GM12878 (cell line): ENCODE data around the gene CD209. TPM values are rescaled to one million over a fixed set of nuclear protein-coding genes. Genes with fewer than 3 reads are reported as not detected.
A peak's percentile ranks its signal among the peaks of the same experiment; 100 is the strongest.

Experiments used
- ATAC-seq: fragments of 200-7000 bp; cut with Tn5 transposase; 3 replicates; pipeline ENCODE4 v1.9.1; 2020; ENCODE audit warnings: mild to moderate bottlenecking, moderate library complexity
- BruUV-seq: library from RNA; stranded (reverse); fragments of 400-500 nt; replicated peaks from 2 replicates; lab custom pipeline; 2021; lab: Mats Ljungman, UMichigan
- CTCF ChIA-PET: fragments of 300-600 bp; sonication (Branson Sonifier 250); formaldehyde crosslinking; extraction: SDS; loops from one replicate; lab custom pipeline; 2021; ENCODE audit warnings: inconsistent platforms; lab: Yijun Ruan, JAX
- POLR2A ChIA-PET: fragments of 350-600 bp; formaldehyde crosslinking; extraction: SDS; loops from one replicate; lab custom pipeline; 2021; ENCODE audit warnings: inconsistent platforms; lab: Charles Lee
- RAD21 ChIA-PET: fragments of 300-600 bp; sonication (Branson Sonifier 250); formaldehyde crosslinking; loops from one replicate; lab custom pipeline; 2023; ENCODE audit warnings: antibody characterized with exemption; ENCODE audit not compliant: unreplicated experiment; lab: Charles Lee
- SMC1A ChIA-PET: fragments of 300-600 bp; sonication (Branson Sonifier 250); formaldehyde crosslinking; loops from one replicate; lab custom pipeline; 2023; ENCODE audit not compliant: unreplicated experiment, uncharacterized antibody; lab: Charles Lee
- DNase-seq: peaks from one replicate; pipeline ENCODE4 v3.0.0-alpha.2; 2011; ENCODE audit warnings: low read depth, low spot score
- FAIRE-seq: peaks from 3 replicates; lab custom pipeline; 2011; peaks lifted over from hg19 to GRCh38; lab: Jason Lieb, UNC
- H2AFZ ChIP-seq: 2 replicates; pipeline ENCODE4 v1.6.0; 2011; ENCODE audit warnings: low read depth, low read length, control low read depth; ENCODE audit not compliant: control insufficient read depth
- H3K27ac ChIP-seq: 2 replicates; pipeline ENCODE4 v1.5.1; 2011; ENCODE audit warnings: control low read depth; ENCODE audit not compliant: control insufficient read depth, insufficient read depth
- H3K27me3 ChIP-seq, 2 experiments: replicated peaks in 1 of 2; 2 replicates each; pipeline versions ENCODE4 v1.6.0 to v1.6.1; 2011; ENCODE audit warnings: low read length in 1 of 2; ENCODE audit not compliant: control insufficient read depth in 2 of 2, insufficient read depth in 2 of 2
- H3K36me3 ChIP-seq, 2 experiments: 2 replicates each; pipeline ENCODE4 v1.5.1; 2011; ENCODE audit warnings: low read length in 1 of 2; ENCODE audit not compliant: control insufficient read depth in 2 of 2, insufficient read depth in 2 of 2
- H3K4me1 ChIP-seq: 2 replicates; pipeline ENCODE4 v1.6.1; 2011; ENCODE audit warnings: mild to moderate bottlenecking, low read length, moderate library complexity, mixed read lengths; ENCODE audit not compliant: control insufficient read depth, insufficient read depth
- H3K4me2 ChIP-seq: 2 replicates; pipeline ENCODE4 v1.6.0; 2011; ENCODE audit warnings: control low read depth; ENCODE audit not compliant: control insufficient read depth, insufficient read depth
- H3K4me3 ChIP-seq: fragments of 200-600 bp; sonication (generic); 2 replicates; pipeline ENCODE4 v1.5.1; 2016
- H3K79me2 ChIP-seq: 2 replicates; pipeline ENCODE4 v1.6.0; 2011; ENCODE audit warnings: low read length; ENCODE audit not compliant: control insufficient read depth, insufficient read depth
- H3K9ac ChIP-seq: 2 replicates; pipeline ENCODE4 v1.8.0; 2011; ENCODE audit warnings: low read length, control low read depth, mixed read lengths; ENCODE audit not compliant: control insufficient read depth, insufficient read depth
- H3K9me3 ChIP-seq: replicated peaks from 3 replicates; pipeline ENCODE4 v1.5.1; 2011; ENCODE audit warnings: mild to moderate bottlenecking, low read length; ENCODE audit not compliant: control insufficient read depth, insufficient read depth
- H4K20me1 ChIP-seq: 2 replicates; pipeline ENCODE4 v1.6.0; 2011; ENCODE audit not compliant: control insufficient read depth, insufficient read depth
- NR2F1 ChIP-seq: fragments of 450-650 bp; conservative IDR thresholded peaks from 2 replicates; pipeline ENCODE4 v1.6.1; 2017; ENCODE audit warnings: mild to moderate bottlenecking
- WRNIP1 ChIP-seq: IDR thresholded peaks from 2 replicates; pipeline ENCODE4 v1.6.1; 2011; ENCODE audit warnings: low read depth, low read length, improper control_type of control experiment, borderline replicate concordance
- ZBED1 ChIP-seq: IDR thresholded peaks from 2 replicates; pipeline ENCODE4 v1.6.1; 2016; ENCODE audit warnings: borderline replicate concordance
- WGBS: methylation state at CpG from one replicate; pipeline ENCODE4 v1.1.6; 2016; ENCODE audit warnings: low lambda C conversion rate; ENCODE audit not compliant: insufficient replicate concordance, insufficient coverage; ENCODE audit errors: missing lambda C conversion rate; 5-methylcytosine and 5-hydroxymethylcytosine counted together
- in situ Hi-C: fragments of 300-500 bp; cut with MboI; formaldehyde crosslinking; loops from 9 replicates; pipeline ENCODE4 v1.14.3; 2018; ENCODE audit warnings: mixed read lengths
- intact Hi-C: fragments of 100-400 bp; cut with micrococcal nuclease; formaldehyde crosslinking; loops from one replicate; pipeline ENCODE4 v1.14.2; 2022; ENCODE audit not compliant: unreplicated experiment
- polyA plus RNA-seq, 11 experiments: library from polyadenylated mRNA; depleted of rRNA in 4 of 11; unstranded in 6 of 11; stranded (reverse) in 5 of 11; fragments of >200 nt; fragmentation: Nextera tagmentation in 4 of 11; fragmentation: Illumina TruSeq in 1 of 11; extraction: Ambion mirVana in 4 of 11; extraction: Trizol in 1 of 11; gene quantifications; 1 replicate in 1 of 11; 2 replicates in 10 of 11; pipeline versions ENCODE4 v1.2.1 to v1.2.3, GENCODE V29; 2011 to 2016; ENCODE audit warnings: inconsistent platforms in 2 of 11, missing spikeins in 2 of 11, low read depth in 1 of 11
- total RNA-seq, 4 experiments: library from RNA; depleted of rRNA in 3 of 4; stranded (reverse); fragments of >200 nt in 3 of 4; fragmentation: Illumina TruSeq in 1 of 4; extraction: Trizol in 1 of 4; gene quantifications; 2 replicates each; pipeline versions ENCODE4 v1.2.1 to v1.2.3, GENCODE V29; 2013 to 2021

The CD209 gene
- total and polyA plus RNA-seq, 10 of the 15 experiments (the other 5 are each of a cell fraction or from before 2014, with no cell fraction given), result 0.04 to 0.21 (median 0.10) TPM; not detected in 3

- ChIA-PET CTCF (no interaction called here), POLR2A (interaction anchor here (0.6 kb wide), 2 partner anchors 220 to 373 kb away, joined by 3 to 4 read pairs; no protein-coding TSS in a partner anchor), RAD21 (no interaction called here), SMC1A (no interaction called here)
- Histone ChIP-seq H3K9me3 (no peaks in the 10 kb centered on the region; the same call in 2 of the 3 replicates), H3K79me2 (no peaks in the 10 kb centered on the region), H3K4me3 (no peak overlapping the region), H4K20me1 (no peaks in the 10 kb centered on the region), H3K36me3 (no peaks in the 10 kb centered on the region), H3K4me1 (no peaks in the 10 kb centered on the region; the same call in 1 of the 2 replicates), H3K4me2 (no peak overlapping the region), H3K9ac (no peak overlapping the region), H2AFZ (no peak overlapping the region), H3K27me3 (peaks cover 1 to 6% of the 10 kb centered on the region in 2 experiments; a peak in 3 of 4 replicates), H3K27ac (no peak overlapping the region)
- FAIRE-seq, result no peak
- no peak for DNase-seq
- BruUV-seq, result no TSS peak
- in situ Hi-C loops (no loop called here), intact Hi-C loops (no loop called here)
- no peak; the same call in 2 of the 3 replicates for ATAC-seq
- WGBS, result 27% methylated on average over 20 of the region's 31 CpGs
- TF ChIP-seq NR2F1 (0 out of 2 replicates have a peak, but pooled peaks have one; percentile 9), ZBED1 (no peak)
Measured at GRCh38 chr19:7789447-7789846, 42.1 kb upstream of the CD209 start.

- H3K79me2 ChIP-seq, result no peaks in the 10 kb centered on the region
- no peak for TF ChIP-seq WRNIP1
- peak; percentile 30; the same call in 1 of the 2 replicates for TF ChIP-seq NR2F1
- no peaks in the 10 kb centered on the region for H4K20me1 ChIP-seq
- no peaks in the 10 kb centered on the region; the same call in 2 of the 3 replicates for H3K9me3 ChIP-seq
- no peaks in the 10 kb centered on the region for H3K36me3 ChIP-seq
- ATAC-seq (no peak; the same call in 2 of the 3 replicates), FAIRE-seq (no peak), DNase-seq (no peak)
- ChIA-PET POLR2A (interaction anchor here (0.6 kb wide), 1 partner anchor 221 kb away, joined by 3 read pairs; no protein-coding TSS in a partner anchor), SMC1A (no interaction called here), RAD21 (no interaction called here), CTCF (no interaction called here)
- H3K4me2 ChIP-seq, result no peak overlapping the region
- intact Hi-C loops, result no loop called here
- H3K4me3 ChIP-seq, result no peak overlapping the region
- no peaks in the 10 kb centered on the region; the same call in 1 of the 2 replicates for H3K4me1 ChIP-seq
- 28% methylated on average over 16 of the region's 23 CpGs for WGBS
- H3K9ac ChIP-seq, result no peak overlapping the region
- in situ Hi-C loops, result no loop called here
- no peak overlapping the region for H2AFZ ChIP-seq
- no TSS peak for BruUV-seq
- peaks cover 2 to 6% of the 10 kb centered on the region in 2 experiments for H3K27me3 ChIP-seq
- H3K27ac ChIP-seq, result no peak overlapping the region
Measured at GRCh38 chr19:7788933-7789323, 41.6 kb upstream of the CD209 start.
